Erythroblast (primary cell): Measurements from ENCODE around the gene GBX1.

Source experiments
- DNase-seq, 2 experiments: peaks; one replicate each; lab custom pipeline; 2025; lab: John Stamatoyannopoulos, UW
- GATA1 ChIP-seq: IDR thresholded peaks from 2 replicates; pipeline ENCODE4 v1.6.1; 2011; ENCODE audit warnings: low read depth, mild to moderate bottlenecking, control low read depth, low read length, moderate library complexity
- POLR2A ChIP-seq: IDR thresholded peaks from 2 replicates; pipeline ENCODE4 v1.6.1; 2011; ENCODE audit warnings: mild to moderate bottlenecking, low read length

Gene GBX1

GRCh38 chr7:151144387-151144786, 23.1 kb downstream of the GBX1 start:
- no peak for DNase-seq
- TF ChIP-seq POLR2A: no peak
- TF ChIP-seq GATA1: no peak

DNA sequence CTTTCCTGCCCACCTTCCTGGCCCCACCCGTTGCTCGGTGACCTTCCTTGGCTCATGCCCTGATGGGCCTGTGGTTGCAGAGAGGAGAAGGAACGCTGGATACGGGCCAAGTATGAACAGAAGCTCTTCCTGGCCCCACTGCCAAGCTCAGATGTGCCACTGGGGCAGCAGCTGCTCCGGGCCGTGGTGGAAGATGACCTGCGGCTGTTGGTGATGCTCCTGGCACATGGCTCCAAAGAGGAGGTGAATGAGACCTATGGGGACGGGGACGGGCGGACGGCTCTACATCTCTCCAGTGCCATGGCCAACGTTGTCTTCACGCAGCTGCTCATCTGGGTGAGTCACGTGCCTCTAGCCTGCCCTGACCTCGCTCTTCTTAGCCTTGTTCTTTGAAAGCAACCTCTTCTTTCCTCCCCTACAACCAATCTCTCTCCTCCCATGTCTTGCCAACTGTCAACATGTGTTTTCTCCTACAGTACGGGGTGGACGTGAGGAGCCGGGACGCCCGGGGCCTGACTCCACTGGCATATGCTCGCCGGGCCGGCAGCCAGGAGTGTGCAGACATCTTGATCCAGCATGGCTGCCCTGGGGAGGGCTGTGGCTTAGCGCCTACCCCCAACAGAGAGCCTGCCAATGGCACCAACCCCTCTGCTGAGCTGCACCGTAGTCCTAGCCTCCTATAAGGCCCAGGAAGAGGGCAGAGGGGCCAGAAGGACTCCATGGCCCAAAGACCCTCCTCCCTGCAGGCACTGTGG, 24.1 kb downstream of the GBX1 start:
- TF ChIP-seq POLR2A (no peak), GATA1 (no peak)
- no peak for DNase-seq

DNA sequence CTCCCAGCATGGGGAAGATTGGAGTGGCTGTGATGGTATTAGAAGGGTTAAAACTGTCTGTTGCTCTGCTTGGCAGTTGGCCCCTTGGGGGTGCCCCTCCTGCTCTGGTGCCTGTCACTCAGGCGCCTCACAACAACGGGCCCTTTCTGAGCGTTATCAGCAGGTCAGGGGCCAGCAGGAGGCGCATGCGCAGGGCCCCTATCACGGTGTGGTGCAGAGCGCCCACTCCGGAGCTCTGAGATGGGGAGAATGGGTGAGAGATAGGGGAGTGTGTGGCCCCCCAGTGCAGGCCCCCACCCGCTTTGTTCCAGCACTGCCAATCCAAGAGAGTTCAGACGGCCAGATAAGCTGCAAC, 24.8 kb downstream of the GBX1 start:
- TF ChIP-seq POLR2A: no peak
- no peak for TF ChIP-seq GATA1
- DNase-seq: peak; percentile 79 to 85

DNA sequence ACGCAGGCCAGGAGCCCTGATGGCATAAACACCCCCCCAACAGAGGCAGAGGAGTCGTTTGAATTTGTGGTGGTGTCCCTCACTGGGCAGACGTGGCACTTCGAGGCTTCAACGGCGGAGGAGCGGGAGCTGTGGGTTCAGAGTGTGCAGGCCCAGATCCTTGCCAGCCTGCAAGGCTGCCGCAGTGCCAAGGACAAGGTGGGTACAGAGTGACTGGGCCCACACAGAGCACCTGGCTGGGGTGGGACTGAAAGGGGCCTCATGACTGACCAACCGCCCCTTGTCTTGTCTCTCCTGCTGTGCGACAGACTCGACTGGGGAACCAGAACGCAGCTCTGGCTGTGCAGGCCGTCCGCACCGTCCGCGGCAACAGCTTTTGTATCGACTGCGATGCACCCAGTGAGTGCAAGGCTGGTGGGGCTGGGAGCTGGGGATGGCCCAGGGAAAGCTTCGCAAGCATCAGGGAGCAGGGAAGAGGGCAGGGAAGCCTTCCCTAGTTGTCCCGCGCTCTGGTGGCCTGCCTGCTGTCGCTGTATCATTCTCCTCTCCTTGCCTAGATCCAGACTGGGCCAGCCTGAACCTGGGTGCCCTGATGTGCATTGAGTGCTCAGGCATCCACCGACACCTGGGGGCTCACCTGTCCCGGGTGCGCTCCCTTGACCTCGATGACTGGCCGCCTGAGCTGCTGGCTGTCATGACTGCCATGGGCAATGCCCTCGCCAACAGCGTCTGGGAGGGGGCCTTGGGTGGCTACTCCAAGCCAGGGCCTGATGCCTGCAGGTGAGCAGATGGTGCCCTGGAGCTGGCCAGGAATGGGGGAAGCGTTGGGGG, 25.4 kb downstream of the GBX1 start:
- DNase-seq: no peak
- TF ChIP-seq GATA1: no peak

GRCh38 chr7:151141311-151141854, 26.1 kb downstream of the GBX1 start:
- no peak for DNase-seq
- TF ChIP-seq POLR2A: no peak

DNA sequence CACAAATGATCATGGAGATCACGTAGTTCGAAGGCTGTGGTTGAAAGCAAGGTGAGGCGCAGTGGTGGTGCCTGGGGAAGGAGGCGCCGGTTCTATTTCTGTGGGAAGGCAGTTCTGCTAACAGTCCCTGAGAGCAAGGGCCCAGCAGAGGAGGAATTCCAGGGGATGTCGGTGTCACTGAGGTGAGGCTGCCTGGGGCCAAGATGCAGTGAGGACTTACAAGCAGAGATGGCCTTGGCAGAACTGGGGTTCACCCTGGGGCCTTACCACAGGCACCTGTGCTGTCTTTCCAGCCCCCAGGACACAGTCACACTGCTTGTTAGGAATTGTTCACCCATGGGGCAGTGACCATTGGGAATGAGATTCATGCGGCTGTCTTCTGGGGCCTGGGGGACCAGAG, 26.7 kb downstream of the GBX1 start:
- no peak for TF ChIP-seq POLR2A
- no peak for TF ChIP-seq GATA1
- no peak for DNase-seq

DNA sequence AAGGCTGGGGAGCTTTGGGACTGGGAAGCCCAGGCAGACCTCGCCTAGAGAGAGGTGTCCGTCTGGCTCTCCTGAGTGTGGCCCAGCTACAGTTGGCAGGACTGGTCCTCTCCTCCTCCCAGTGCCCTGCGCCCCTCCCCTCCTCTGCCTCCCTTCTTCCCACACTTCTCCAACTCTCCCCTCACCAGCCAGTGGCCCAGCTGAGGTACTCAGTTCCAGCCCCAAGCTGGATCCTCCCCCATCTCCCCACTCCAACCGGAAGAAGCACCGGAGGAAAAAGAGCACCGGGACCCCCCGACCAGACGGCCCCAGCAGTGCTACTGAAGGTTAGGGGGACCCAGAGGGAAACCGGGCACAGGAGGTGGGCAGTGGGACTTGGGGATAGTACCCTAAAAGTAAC, 27.7 kb downstream of the GBX1 start:
- no peak for DNase-seq
- no peak for TF ChIP-seq POLR2A
- no peak for TF ChIP-seq GATA1

DNA sequence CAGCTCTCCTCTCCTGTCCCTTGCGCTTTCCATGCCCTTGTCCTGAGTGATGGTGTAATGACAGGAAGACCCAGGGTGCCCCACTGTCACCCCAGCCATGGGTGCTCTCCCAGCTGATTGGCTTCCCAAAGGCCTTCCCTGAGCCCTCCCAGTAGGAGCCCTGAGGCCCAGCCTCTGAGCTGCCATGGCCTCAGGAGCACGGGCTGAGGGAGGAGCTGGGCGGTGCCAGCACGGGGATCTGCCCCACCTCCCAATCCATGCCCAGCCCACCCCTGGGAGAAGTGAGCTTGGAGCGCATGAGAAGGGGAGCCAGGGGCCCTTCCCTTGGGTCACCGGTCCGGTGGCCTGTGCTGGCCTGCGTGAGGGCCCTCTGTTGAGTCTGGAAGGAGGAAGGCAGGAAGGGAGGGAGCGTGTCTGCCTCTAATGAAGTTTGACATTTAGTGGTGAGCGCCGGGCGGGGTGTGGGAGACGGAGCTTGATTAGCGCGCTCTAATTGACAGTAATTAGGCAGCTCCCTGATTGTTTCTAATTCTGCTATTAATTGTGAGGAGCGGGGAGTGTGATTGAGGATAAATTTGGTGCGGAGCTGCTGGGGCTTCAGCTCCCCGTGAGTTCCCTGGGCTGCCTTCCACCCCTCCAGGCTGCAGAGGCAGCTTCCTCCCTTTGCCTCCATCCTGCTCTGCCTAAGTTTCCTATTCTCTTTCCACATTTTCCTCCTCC, 28.3 kb downstream of the GBX1 start:
- no peak for DNase-seq
- TF ChIP-seq POLR2A (no peak), GATA1 (no peak)

DNA sequence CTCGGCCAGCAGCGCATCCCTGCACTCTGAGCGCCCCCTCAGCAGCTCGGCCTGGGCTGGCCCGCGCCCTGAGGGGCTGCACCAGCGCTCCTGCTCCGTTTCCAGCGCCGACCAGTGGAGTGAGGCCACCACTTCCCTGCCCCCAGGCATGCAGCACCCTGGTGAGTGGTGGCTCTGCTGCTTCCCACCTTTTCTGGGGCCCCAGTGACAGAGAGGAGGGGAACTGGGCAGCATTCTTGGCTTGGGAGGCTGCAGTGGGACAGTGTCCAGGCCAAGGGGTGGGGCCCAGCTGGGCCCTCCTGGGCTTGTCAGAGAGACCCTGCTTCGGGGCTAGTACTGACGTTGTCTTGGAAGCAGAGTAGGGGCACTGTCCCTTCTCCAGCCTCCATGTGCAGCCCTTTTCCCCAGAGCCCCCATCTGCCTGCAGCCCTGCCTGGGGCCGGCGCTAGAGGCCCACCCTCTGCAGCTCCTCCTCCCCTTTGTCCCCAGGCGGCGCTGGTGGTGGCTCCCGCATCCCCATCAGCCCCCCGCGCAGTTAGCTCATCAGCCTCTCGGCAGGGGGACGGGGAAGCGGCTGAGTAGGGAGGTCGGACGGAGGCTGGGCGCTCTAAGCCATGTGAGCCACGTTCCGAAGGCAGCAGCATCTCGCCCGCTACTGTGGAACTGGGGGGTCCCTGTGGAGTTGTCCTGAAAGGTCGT, 29.2 kb downstream of the GBX1 start:
- DNase-seq: no peak
- TF ChIP-seq GATA1 (no peak), POLR2A (no peak)

DNA sequence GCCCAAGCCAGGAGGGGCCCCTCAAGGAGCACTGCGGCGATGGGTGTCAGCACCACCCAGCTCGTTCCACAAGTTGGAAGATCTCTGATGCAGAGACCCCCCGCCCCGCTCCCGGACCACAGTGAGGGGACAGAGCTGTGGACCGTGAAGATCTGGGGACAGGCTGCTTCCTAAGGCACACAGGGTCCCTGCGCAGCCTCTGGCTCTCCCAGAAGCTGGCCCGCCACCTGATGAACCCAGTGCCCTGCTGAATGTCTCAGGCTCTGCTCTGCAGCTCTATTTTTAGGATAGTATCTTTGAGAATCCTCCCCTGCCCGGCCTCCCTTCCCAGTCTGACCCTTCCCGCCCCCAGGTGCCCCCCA, 29.7 kb downstream of the GBX1 start:
- no peak for DNase-seq
- TF ChIP-seq GATA1: no peak

GRCh38 chr7:151137076-151137675, 30.3 kb downstream of the GBX1 start:
- no peak for TF ChIP-seq POLR2A
- TF ChIP-seq GATA1: no peak
- no peak for DNase-seq

- no peak for DNase-seq
- TF ChIP-seq POLR2A: no peak
- no peak for TF ChIP-seq GATA1
These were observed 31.3 kb downstream of the GBX1 start for GRCh38 chr7:151135866-151136843.
